Measurements from ENCODE around the gene DYNC1H1. TPM values are rescaled to one million over a fixed set of nuclear protein-coding genes. Genes with fewer than 3 reads are reported as not detected.
"Not testable (repeated sequence)": the region's sequence is repeated elsewhere in the genome, so short reads cannot be mapped to it uniquely, and the experiment has no call there.

DYNC1H1 gene
- total RNA-seq, 1 donor from 2014 or later = 662 TPM

DNA sequence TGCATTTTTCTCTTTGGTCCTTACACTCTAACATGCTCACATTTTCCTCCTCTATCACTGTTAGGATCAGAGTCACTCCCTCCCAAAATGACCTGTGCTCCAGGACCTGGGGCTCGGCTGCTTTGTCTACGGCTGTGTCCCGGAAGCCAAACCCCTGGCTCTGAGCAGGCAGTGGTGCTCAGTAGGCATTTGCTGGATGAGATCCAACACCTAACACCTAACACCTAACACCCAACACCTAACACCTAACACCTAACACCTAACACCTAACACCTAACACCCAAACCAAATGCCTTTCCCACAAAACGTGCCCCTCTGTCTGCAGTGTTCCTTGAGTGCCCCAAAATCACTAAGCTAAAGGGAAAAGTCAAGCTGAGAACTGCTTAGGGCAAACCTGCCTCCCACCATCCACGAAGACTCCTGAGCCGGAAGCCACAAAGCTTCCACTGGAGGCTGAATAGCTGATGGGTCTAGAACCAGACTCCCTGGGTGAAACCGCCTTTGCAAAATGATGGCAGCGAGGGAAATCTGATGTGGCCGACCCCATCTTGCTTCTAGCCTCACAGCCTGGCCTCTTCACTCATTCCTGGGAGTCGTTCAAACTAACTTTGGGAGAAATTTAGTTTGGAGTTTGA lies 93.2 kb downstream of the DYNC1H1 start:
- no peak for DNase-seq (ENCODE audit: low spot score)
- Mint-ChIP-seq H3K4me1 (ENCODE audit: unreplicated experiment) (no peaks in the 10 kb centered on the region), H3K27ac (ENCODE audit: unreplicated experiment) (no peak overlapping the region), H3K4me3 (ENCODE audit: unreplicated experiment) (peak overlapping the region; percentile 64), H3K36me3 (ENCODE audit: low read depth, unreplicated experiment) (peaks cover 28% of the 10 kb centered on the region), H3K9me3 (ENCODE audit: unreplicated experiment) (no peaks in the 10 kb centered on the region), H3K27me3 (ENCODE audit: unreplicated experiment) (peaks cover 9% of the 10 kb centered on the region)
- TF ChIP-seq, protein P1, sequence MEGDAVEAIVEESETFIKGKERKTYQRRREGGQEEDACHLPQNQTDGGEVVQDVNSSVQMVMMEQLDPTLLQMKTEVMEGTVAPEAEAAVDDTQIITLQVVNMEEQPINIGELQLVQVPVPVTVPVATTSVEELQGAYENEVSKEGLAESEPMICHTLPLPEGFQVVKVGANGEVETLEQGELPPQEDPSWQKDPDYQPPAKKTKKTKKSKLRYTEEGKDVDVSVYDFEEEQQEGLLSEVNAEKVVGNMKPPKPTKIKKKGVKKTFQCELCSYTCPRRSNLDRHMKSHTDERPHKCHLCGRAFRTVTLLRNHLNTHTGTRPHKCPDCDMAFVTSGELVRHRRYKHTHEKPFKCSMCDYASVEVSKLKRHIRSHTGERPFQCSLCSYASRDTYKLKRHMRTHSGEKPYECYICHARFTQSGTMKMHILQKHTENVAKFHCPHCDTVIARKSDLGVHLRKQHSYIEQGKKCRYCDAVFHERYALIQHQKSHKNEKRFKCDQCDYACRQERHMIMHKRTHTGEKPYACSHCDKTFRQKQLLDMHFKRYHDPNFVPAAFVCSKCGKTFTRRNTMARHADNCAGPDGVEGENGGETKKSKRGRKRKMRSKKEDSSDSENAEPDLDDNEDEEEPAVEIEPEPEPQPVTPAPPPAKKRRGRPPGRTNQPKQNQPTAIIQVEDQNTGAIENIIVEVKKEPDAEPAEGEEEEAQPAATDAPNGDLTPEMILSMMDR (IDR thresholded peaks at IDR 0.05; ENCODE audit: unreplicated experiment) = no peak

DNA sequence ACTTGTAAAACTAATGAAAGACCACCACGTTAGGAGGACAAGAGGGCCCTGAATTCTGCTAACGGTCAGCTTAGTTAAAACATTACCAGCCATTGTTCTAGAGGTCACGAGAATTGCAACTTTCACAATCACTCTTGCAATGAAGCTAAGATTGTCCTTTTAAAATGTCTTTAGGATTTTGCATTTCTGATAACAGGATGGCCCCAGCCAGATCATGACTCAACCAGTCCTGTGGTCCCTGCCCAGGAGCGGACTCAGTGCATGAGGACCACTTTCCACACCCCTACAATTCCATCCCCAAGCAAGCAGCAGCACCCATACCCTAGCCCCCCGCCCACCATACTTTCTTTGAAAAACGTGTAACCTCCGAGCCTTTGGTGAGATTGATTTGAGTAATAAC lies 93.8 kb downstream of the DYNC1H1 start:
- peaks cover 9% of the 10 kb centered on the region for H3K27me3 Mint-ChIP-seq (ENCODE audit: unreplicated experiment)

DNA sequence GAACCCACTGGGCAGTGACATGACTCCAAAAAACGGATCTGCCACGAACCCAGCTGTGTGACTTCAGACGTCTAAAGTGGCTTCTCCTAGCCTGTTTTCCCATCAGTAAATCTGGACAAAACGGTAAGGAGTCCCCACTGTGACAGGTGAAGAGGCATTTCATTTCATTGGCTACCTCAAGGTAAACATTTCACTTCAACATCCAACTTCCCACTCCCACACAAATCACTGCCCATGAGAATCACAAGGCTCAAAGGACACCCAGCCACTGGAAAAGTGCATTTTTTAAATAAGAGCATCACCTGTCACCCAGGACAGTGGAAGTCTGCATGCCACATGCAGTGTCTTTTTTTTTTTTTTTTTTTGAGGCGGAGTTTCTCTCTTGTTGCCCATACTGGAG lies 94.6 kb downstream of the DYNC1H1 start:
- H3K4me1 Mint-ChIP-seq (ENCODE audit: unreplicated experiment) = no peaks in the 10 kb centered on the region
- DNase-seq (ENCODE audit: low spot score) = no peak
- TF ChIP-seq, protein P1 (IDR thresholded peaks at IDR 0.05; ENCODE audit: unreplicated experiment) = no peak
- H3K27ac Mint-ChIP-seq (ENCODE audit: unreplicated experiment) = no peak overlapping the region
- H3K36me3 Mint-ChIP-seq (ENCODE audit: low read depth, unreplicated experiment) = peaks cover 23% of the 10 kb centered on the region
- H3K9me3 Mint-ChIP-seq (ENCODE audit: unreplicated experiment) = no peaks in the 10 kb centered on the region
- H3K27me3 Mint-ChIP-seq (ENCODE audit: unreplicated experiment) = peaks cover 5% of the 10 kb centered on the region
- H3K4me3 Mint-ChIP-seq (ENCODE audit: unreplicated experiment) = no peak overlapping the region

More for the DNA sequence above, 93.8 kb downstream of the DYNC1H1 start:
- no peaks in the 10 kb centered on the region for H3K4me1 Mint-ChIP-seq (ENCODE audit: unreplicated experiment)
- peaks cover 26% of the 10 kb centered on the region for H3K36me3 Mint-ChIP-seq (ENCODE audit: low read depth, unreplicated experiment)
- no peak overlapping the region for H3K4me3 Mint-ChIP-seq (ENCODE audit: unreplicated experiment)
- no peak overlapping the region for H3K27ac Mint-ChIP-seq (ENCODE audit: unreplicated experiment)
- TF ChIP-seq, protein P1 (IDR thresholded peaks at IDR 0.05; ENCODE audit: unreplicated experiment) = no peak
- H3K9me3 Mint-ChIP-seq (ENCODE audit: unreplicated experiment) = no peaks in the 10 kb centered on the region
- DNase-seq (ENCODE audit: low spot score) = no peak

DNA sequence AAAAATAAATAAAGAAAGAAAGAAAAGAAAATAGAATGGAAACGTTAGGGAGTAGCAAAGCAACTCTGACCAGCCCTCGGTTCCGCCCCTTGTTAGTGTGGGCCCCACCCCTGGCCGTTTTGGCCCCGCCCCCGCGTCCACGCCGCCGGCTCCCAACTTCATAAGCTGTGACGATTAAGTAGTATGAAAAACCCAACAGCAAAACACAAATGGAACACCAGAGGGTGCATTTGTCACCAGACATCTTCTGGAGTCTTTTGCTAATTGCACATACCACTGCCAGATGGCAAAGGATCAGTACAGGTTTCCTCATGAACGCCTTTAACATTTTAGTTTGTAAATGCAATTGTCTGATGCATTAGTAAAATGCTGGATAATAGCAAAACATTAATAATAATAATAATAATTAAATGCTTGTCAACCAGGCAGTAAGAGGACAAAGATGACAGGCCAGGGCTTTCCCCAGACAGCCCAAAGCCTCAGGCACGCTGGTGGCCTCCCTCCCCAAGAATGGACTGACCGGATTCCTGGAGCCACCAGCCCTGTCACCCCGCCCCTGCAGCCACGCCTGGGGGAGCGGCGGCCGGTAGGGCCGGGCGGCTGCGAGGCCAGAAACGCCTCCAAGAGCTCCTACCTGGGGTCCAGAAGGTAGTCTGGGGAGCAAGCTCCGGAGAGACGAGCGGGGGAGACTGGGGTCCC lies 98.9 kb downstream of the DYNC1H1 start:
- Mint-ChIP-seq H3K9me3 (ENCODE audit: unreplicated experiment) (no peaks in the 10 kb centered on the region), H3K36me3 (ENCODE audit: low read depth, unreplicated experiment) (peaks cover 3% of the 10 kb centered on the region), H3K27ac (ENCODE audit: unreplicated experiment) (no peak overlapping the region), H3K4me1 (ENCODE audit: unreplicated experiment) (no peaks in the 10 kb centered on the region), H3K27me3 (ENCODE audit: unreplicated experiment) (peaks cover 1% of the 10 kb centered on the region), H3K4me3 (ENCODE audit: unreplicated experiment) (no peak overlapping the region)
- DNase-seq (ENCODE audit: low spot score) = peak; percentile 74
- TF ChIP-seq, protein P1 (IDR thresholded peaks at IDR 0.05; ENCODE audit: unreplicated experiment) = peak; percentile 32

DNA sequence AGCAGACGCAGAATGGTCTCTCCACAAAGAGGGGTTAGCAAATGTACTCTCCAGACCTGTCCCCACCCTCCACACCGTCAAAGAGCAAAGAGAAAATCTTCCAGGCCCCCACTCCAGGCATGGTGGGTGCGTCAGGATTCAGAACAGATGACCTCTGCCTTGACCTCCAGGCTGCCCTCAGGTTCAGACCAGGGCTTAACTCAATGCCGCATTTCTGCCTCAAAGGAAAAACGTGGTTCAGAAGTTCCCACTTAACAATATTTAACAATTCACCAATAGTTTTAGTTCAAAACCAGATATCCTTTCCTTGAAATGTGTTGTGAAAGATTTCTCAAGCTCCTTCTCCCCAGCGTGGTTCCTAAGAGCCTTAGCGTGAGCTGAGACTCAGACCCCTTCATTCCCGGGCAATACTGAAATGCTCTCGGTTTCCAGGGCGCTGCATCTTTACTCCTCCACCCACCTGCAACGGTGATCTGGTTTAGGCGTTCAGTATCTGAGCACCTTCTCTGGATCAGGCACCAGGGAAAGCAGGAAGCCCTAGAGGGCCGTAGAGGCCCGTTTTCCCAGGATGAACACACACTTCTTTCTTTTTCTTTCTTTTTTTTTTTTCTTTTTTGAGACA lies 99.5 kb downstream of the DYNC1H1 start:
- H3K9me3 Mint-ChIP-seq (ENCODE audit: unreplicated experiment) = no peaks in the 10 kb centered on the region
- no peak for DNase-seq (ENCODE audit: low spot score)
- H3K4me1 Mint-ChIP-seq (ENCODE audit: unreplicated experiment) = no peaks in the 10 kb centered on the region
- H3K27me3 Mint-ChIP-seq (ENCODE audit: unreplicated experiment) = peaks cover 1% of the 10 kb centered on the region
- H3K36me3 Mint-ChIP-seq (ENCODE audit: low read depth, unreplicated experiment) = peaks cover 3% of the 10 kb centered on the region
- no peak overlapping the region for H3K27ac Mint-ChIP-seq (ENCODE audit: unreplicated experiment)
- H3K4me3 Mint-ChIP-seq (ENCODE audit: unreplicated experiment) = no peak overlapping the region
- TF ChIP-seq, protein P1 (IDR thresholded peaks at IDR 0.05; ENCODE audit: unreplicated experiment) = no peak

DNA sequence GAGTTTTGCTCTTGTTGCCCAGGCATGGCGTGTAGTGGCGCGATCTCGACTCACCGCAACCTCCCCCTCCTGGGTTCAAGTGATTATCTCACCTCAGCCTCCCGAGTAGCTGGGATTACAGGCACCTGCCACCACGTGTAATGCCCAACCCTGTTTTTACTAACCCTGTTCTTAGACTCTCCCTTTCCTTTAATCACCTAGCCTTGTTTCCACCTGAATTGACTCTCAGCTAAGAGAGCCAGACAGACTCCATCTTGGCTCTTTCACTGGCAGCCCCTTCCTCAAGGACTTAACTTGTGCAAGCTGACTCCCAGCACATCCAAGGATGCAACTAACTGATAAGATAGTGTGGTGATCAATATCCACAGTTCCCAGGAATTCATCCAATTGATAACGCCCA lies 100.2 kb downstream of the DYNC1H1 start:
- DNase-seq (ENCODE audit: low spot score); H3K4me1 Mint-ChIP-seq (ENCODE audit: unreplicated experiment); H3K9me3 Mint-ChIP-seq (ENCODE audit: unreplicated experiment); H3K27ac Mint-ChIP-seq (ENCODE audit: unreplicated experiment); H3K36me3 Mint-ChIP-seq (ENCODE audit: low read depth, unreplicated experiment); H3K4me3 Mint-ChIP-seq (ENCODE audit: unreplicated experiment); H3K27me3 Mint-ChIP-seq (ENCODE audit: unreplicated experiment): not testable (repeated sequence)

Data from endothelial cell (in vitro differentiated cells).